Lower leg skin (tissue), 4 donors: ENCODE results near the gene MNT. TPM values are rescaled to one million over a fixed set of nuclear protein-coding genes. Genes with fewer than 3 reads are reported as not detected.

Source experiments
- DNase-seq, 2 donors: peaks; one replicate each; pipeline ENCODE4 v3.0.0-alpha.2; 2019; ENCODE audit warnings: low spot score in 2 of 2
- H3K4me3 ChIP-seq: fragments of 200-600 bp; sonication (generic); 2 replicates; pipeline ENCODE4 v1.5.1; 2017; ENCODE audit warnings: mild to moderate bottlenecking, low read depth; ENCODE audit not compliant: poor library complexity, severe bottlenecking
- CTCF ChIP-seq, 3 donors: fragments of 450-650 bp; IDR thresholded peaks; one replicate each; pipeline ENCODE4 v1.5.1; 2016; ENCODE audit warnings: antibody characterized with exemption in 3 of 3, mild to moderate bottlenecking in 3 of 3, moderate library complexity in 2 of 3
- POLR2A ChIP-seq, 2 donors: fragments of 450-650 bp; IDR thresholded peaks; one replicate each; pipeline ENCODE4 v1.6.1; 2016 to 2017; ENCODE audit warnings: antibody characterized with exemption in 2 of 2, mild to moderate bottlenecking in 1 of 2, moderate library complexity in 1 of 2
- WGBS, 2 donors: methylation state at CpG; one replicate each; pipeline ENCODE4 v1.1.5; 2018; 5-methylcytosine and 5-hydroxymethylcytosine counted together
- intact Hi-C: fragments of 100-400 bp; cut with DNase I; formaldehyde crosslinking; loops from one replicate; pipeline ENCODE4 v1.15.0; 2023; ENCODE audit warnings: low total_unique reads
- total RNA-seq, 4 donors: library from RNA; depleted of rRNA; stranded (reverse); fragments of >200 nt; gene quantifications; one replicate each; pipeline ENCODE4 v1.1.0, GENCODE V29; 2016

The MNT gene
- total RNA-seq, 4 donors from 2014 or later: 10.3 to 28.6 (median 15.4) TPM

- WGBS, 2 donors: 85 to 86% methylated on average over 9 of the region's 9 CpGs
- no peak for DNase-seq
- no peak overlapping the region for H3K4me3 ChIP-seq
- intact Hi-C loops: loop anchor here (2.0 kb wide), 1 partner anchor 34 kb away; no protein-coding TSS in a partner anchor
- TF ChIP-seq CTCF (IDR thresholded peaks at IDR 0.05): no peak
- no peak for TF ChIP-seq POLR2A (IDR thresholded peaks at IDR 0.05)
These were observed 14.2 kb upstream of the MNT start for GRCh38 chr17:2415081-2415480.

GRCh38 chr17:2414446-2415064 is 13.7 kb upstream of the MNT start:
- no peak for TF ChIP-seq POLR2A (IDR thresholded peaks at IDR 0.05)
- TF ChIP-seq CTCF (IDR thresholded peaks at IDR 0.05): no peak
- no peak overlapping the region for H3K4me3 ChIP-seq
- DNase-seq: no peak
- 92 to 93% methylated on average over 22 of the region's 22 CpGs for WGBS, 2 donors
- intact Hi-C loops: loop anchor here (2.0 kb wide), 1 partner anchor 34 kb away; no protein-coding TSS in a partner anchor

GRCh38 chr17:2412561-2413021 is 11.7 kb upstream of the MNT start:
- intact Hi-C loops: no loop called here

GRCh38 chr17:2410951-2411350 is 10.1 kb upstream of the MNT start:
- DNase-seq: no peak
- H3K4me3 ChIP-seq: no peak overlapping the region
- TF ChIP-seq POLR2A (IDR thresholded peaks at IDR 0.05) (no peak), CTCF (IDR thresholded peaks at IDR 0.05) (no peak)
- WGBS, 2 donors: 91 to 93% methylated on average over 7 of the region's 7 CpGs
- intact Hi-C loops: no loop called here

More at GRCh38 chr17:2412561-2413021, 11.7 kb upstream of the MNT start:
- 24 to 43% methylated on average over 2 of the region's 2 CpGs for whole genome bisulfite sequencing, 2 donors
- H3K4me3 ChIP-seq: no peak overlapping the region
- DNase-seq: no peak
- TF ChIP-seq CTCF (IDR thresholded peaks at IDR 0.05) (no peak), POLR2A (IDR thresholded peaks at IDR 0.05) (no peak)

- TF ChIP-seq CTCF (IDR thresholded peaks at IDR 0.05) (no peak), POLR2A (IDR thresholded peaks at IDR 0.05) (no peak)
- intact Hi-C loops: no loop called here
- DNase-seq: peak; percentile 71 to 93
- WGBS, 2 donors: 22 to 27% methylated on average over 15 of the region's 15 CpGs
- no peak overlapping the region for H3K4me3 ChIP-seq
These were observed 6.3 kb upstream of the MNT start for GRCh38 chr17:2406903-2407790.
